Sigmoid colon (tissue), 7 donors: ENCODE measurements around the gene CDH1. TPM values are rescaled to one million over a fixed set of nuclear protein-coding genes. Genes with fewer than 3 reads are reported as not detected.

ENCODE experiments used
- DNase-seq: peaks from one replicate; pipeline ENCODE4 v3.0.0-alpha.2; 2019
- H3K27ac ChIP-seq, 4 donors: fragments of 200-600 bp; sonication (generic); one replicate each; pipeline ENCODE4 v1.5.1; 2016 to 2019; ENCODE audit warnings: mild to moderate bottlenecking in 1 of 4
- H3K27me3 ChIP-seq, 3 donors: fragments of 200-600 bp; sonication (generic); one replicate each; pipeline ENCODE4 v1.5.1; 2019; ENCODE audit warnings: mild to moderate bottlenecking in 1 of 3
- H3K36me3 ChIP-seq, 4 donors: fragments of 200-600 bp; sonication (generic); one replicate each; pipeline ENCODE4 v1.5.1; 2016 to 2019
- H3K4me1 ChIP-seq, 4 donors: fragments of 200-600 bp; sonication (generic); one replicate each; pipeline ENCODE4 v1.5.1; 2017 to 2019
- H3K4me3 ChIP-seq, 4 donors: fragments of 200-600 bp; sonication (generic); one replicate each; pipeline ENCODE4 v1.5.1; 2017 to 2019; ENCODE audit warnings: mild to moderate bottlenecking in 2 of 4, moderate library complexity in 1 of 4
- H3K9me3 ChIP-seq, 4 donors: fragments of 200-600 bp in 3 of 4; sonication (generic) in 3 of 4; one replicate each; pipeline versions ENCODE4 v1.5.1 to v1.6.1; 2013 to 2019
- EP300 ChIP-seq, 4 donors: sonication (generic); formaldehyde crosslinking; IDR thresholded peaks; one replicate each; pipeline ENCODE4 v1.6.1; 2017; ENCODE audit warnings: antibody characterized with exemption in 4 of 4
- POLR2A ChIP-seq, 2 donors: fragments of 450-650 bp; IDR thresholded peaks; one replicate each; pipeline ENCODE4 v1.6.1; 2016; ENCODE audit warnings: antibody characterized with exemption in 2 of 2, mild to moderate bottlenecking in 2 of 2, moderate library complexity in 2 of 2
- POLR2AphosphoS5 ChIP-seq, 4 donors: sonication (generic); formaldehyde crosslinking; IDR thresholded peaks; one replicate each; pipeline ENCODE4 v1.6.1; 2017; ENCODE audit warnings: antibody characterized with exemption in 4 of 4
- WGBS, 2 donors: extraction: QIAGEN DNeasy Blood & Tissue Kit; methylation state at CpG; one replicate each; pipeline ENCODE4 v1.1.7; 2013; 5-methylcytosine and 5-hydroxymethylcytosine counted together
- intact Hi-C: fragments of 100-400 bp; cut with DNase I; formaldehyde crosslinking; loops from one replicate; pipeline ENCODE4 v1.15.1; 2023
- polyA plus RNA-seq, 3 donors: library from polyadenylated mRNA; stranded (reverse); fragments of 200-250 nt; gene quantifications; one replicate each; pipeline ENCODE4 v1.2.3, GENCODE V29; 2013
- total RNA-seq, 4 donors: library from RNA; depleted of rRNA; stranded (reverse); fragments of >200 nt; gene quantifications; one replicate each; pipeline ENCODE4 v1.1.0, GENCODE V29; 2016
- TF ChIP-seq, protein P1 (sequence below), 4 experiments: fragments of 450-650 bp in 3 of 4; fragments of 200-600 bp in 1 of 4; IDR thresholded peaks; one replicate each; pipeline ENCODE4 v1.5.1; 2016 to 2019; ENCODE audit warnings: antibody characterized with exemption in 4 of 4, mild to moderate bottlenecking in 3 of 4, moderate library complexity in 2 of 4
- donor health status: healthy with polysubstance abuse.
- donor health status: Bipolar disorder and iron deficiency.
- donor health status: healthy.

The CDH1 gene
- total and polyA plus RNA-seq, 7 donors, result 0.14 to 163 (median 15.4) TPM; not detected in 1

DNA sequence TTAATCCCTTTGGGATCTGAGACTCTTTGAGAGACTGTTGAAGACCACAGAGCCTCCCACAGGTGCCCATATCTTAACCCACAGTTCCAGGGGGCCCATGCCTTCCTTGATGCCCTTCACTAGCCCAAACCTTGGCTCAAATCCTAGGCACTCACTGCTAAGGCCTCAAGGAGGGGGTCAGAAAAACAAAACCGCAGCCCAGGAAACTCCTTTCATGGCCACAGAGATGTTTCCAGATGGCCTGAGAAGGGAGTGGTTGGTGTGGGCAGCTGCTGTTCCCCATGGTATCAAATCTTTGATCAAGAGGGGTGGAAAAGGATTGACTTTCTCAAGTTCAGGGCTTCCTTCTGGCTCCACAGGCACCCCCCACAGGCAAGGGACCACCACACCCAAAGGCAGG is 44.7 kb downstream of the CDH1 start:
- intact Hi-C loops, result no loop called here
- Histone ChIP-seq H3K4me3 (no peak overlapping the region), H3K9me3 (no peaks in the 10 kb centered on the region), H3K27ac (no peak overlapping the region), H3K36me3 (no peaks in the 10 kb centered on the region), H3K27me3 (no peaks in the 10 kb centered on the region), H3K4me1 (peaks cover 0 to 10% (median 5%) of the 10 kb centered on the region in 4 donors)
- 42 to 52% methylated on average over 1 of the region's 1 CpG for WGBS, 2 donors
- TF ChIP-seq, protein P1, sequence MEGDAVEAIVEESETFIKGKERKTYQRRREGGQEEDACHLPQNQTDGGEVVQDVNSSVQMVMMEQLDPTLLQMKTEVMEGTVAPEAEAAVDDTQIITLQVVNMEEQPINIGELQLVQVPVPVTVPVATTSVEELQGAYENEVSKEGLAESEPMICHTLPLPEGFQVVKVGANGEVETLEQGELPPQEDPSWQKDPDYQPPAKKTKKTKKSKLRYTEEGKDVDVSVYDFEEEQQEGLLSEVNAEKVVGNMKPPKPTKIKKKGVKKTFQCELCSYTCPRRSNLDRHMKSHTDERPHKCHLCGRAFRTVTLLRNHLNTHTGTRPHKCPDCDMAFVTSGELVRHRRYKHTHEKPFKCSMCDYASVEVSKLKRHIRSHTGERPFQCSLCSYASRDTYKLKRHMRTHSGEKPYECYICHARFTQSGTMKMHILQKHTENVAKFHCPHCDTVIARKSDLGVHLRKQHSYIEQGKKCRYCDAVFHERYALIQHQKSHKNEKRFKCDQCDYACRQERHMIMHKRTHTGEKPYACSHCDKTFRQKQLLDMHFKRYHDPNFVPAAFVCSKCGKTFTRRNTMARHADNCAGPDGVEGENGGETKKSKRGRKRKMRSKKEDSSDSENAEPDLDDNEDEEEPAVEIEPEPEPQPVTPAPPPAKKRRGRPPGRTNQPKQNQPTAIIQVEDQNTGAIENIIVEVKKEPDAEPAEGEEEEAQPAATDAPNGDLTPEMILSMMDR (IDR thresholded peaks at IDR 0.05), result no peak
- no peak for TF ChIP-seq POLR2A (IDR thresholded peaks at IDR 0.05)
- no peak for TF ChIP-seq EP300 (IDR thresholded peaks at IDR 0.05)
- TF ChIP-seq POLR2AphosphoS5 (IDR thresholded peaks at IDR 0.05), result no peak
- DNase-seq, result no peak

DNA sequence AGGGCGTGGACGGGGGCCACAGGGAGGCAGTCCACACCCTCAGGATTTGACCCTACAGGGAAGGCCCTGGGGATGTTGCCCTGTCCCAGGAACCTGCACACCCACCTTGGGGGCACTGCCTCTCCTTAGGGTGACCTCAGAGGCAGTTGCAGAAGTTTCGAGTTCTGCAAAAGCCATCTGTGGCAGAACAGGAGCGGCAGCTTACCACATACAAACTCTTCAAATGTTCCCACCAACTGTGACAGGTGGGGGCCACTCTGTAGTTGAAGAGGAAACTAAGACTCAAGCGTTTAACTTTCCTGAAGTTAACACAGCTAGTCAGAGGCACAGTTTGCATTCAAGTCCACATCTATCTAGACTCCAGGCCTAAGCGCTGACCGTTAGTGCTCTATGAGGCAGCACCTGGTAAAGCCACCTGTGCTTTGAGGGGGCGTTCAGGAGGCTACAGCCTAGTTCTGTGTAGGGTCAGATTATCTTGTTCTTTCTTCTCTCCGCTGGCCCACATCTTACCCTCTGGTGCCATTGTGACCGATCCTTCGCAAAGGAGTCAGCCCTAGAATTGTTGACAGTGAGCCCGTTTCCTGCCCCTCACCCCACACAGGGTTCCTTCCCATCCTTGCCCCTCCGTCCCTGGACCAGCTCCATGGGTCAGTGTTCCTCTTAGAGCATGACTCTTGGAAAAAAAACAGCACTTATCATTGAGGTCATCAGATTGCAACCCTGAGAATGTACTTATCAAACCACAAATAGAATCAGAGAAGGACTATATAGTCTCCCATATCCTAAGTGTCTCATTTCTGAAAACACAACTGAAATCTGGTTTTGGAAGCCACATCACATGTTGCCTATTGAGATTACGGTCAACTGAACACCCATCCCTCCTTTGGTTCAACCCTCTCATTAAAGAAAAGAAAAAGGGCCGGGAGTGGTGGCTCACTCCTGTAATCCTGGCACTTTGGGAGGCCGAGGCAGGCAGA is 45.4 kb downstream of the CDH1 start:
- no peaks in the 10 kb centered on the region for H3K36me3 ChIP-seq
- intact Hi-C loops, result no loop called here
- TF ChIP-seq EP300 (IDR thresholded peaks at IDR 0.05) (no peak), POLR2AphosphoS5 (IDR thresholded peaks at IDR 0.05) (no peak), POLR2A (IDR thresholded peaks at IDR 0.05) (no peak)
- TF ChIP-seq, protein P1 (IDR thresholded peaks at IDR 0.05), result no peak
- no peak for DNase-seq
- WGBS, 2 donors, result 71 to 83% methylated on average over 16 of the region's 16 CpGs
- H3K27ac ChIP-seq, result no peak overlapping the region
- H3K4me3 ChIP-seq, result no peak overlapping the region
- no peaks in the 10 kb centered on the region for H3K9me3 ChIP-seq
- no peaks in the 10 kb centered on the region for H3K27me3 ChIP-seq
- peaks cover 0 to 15% (median 11%) of the 10 kb centered on the region in 4 donors for H3K4me1 ChIP-seq

DNA sequence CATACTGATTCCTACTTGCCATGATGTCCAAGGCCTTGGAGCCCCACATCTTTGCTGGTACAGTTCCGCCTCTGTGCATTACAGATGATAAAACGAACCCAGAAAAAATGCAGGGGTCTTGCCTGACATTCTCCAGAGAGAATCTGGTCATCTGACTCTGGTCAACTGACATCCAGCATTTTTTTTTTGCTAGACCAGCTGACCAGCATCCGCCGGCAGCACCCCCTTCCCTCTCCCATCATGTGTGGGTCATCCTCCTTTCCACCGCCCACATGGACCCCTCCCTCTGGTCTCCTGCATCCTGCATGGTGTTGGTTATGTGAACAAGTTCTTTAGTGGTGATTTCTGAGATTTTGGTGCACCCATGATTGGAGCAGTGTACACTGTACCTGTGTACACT is 47.1 kb downstream of the CDH1 start:
- Histone ChIP-seq H3K9me3 (no peaks in the 10 kb centered on the region), H3K4me1 (peaks cover 0 to 16% (median 12%) of the 10 kb centered on the region in 4 donors), H3K36me3 (no peaks in the 10 kb centered on the region), H3K4me3 (no peak overlapping the region), H3K27me3 (no peaks in the 10 kb centered on the region), H3K27ac (no peak overlapping the region)
- no peak for TF ChIP-seq POLR2A (IDR thresholded peaks at IDR 0.05)
- TF ChIP-seq, protein P1 (IDR thresholded peaks at IDR 0.05), result no peak
- no peak for TF ChIP-seq EP300 (IDR thresholded peaks at IDR 0.05)
- no peak for TF ChIP-seq POLR2AphosphoS5 (IDR thresholded peaks at IDR 0.05)
- 92 to 93% methylated on average over 5 of the region's 5 CpGs for WGBS, 2 donors
- DNase-seq, result no peak
- intact Hi-C loops, result no loop called here

DNA sequence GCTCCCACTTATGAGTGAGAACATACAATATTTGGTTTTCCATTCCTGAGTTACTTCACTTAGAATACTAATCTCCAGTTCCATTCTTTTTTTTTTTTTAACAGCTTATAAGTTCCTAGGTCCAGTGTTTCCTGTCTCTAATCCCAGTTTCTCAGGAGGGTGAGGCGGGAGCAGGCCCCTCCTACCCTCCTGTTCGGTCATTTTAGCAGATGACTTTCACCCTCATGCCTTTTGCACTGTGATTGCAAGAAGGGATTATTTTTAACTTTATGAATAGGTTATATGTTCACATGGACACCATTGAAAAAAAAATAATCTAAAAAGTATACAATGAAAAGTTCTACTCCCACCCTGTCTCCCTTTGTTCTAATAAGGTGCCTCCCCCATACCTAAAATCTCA is 47.6 kb downstream of the CDH1 start:
- 91 to 94% methylated on average over 2 of the region's 2 CpGs for WGBS, 2 donors
- intact Hi-C loops, result no loop called here
- Histone ChIP-seq H3K4me3 (no peak overlapping the region), H3K36me3 (no peaks in the 10 kb centered on the region), H3K27ac (no peak overlapping the region), H3K27me3 (no peaks in the 10 kb centered on the region), H3K4me1 (peaks cover 0 to 16% (median 12%) of the 10 kb centered on the region in 4 donors), H3K9me3 (no peaks in the 10 kb centered on the region)
- no peak for TF ChIP-seq POLR2AphosphoS5 (IDR thresholded peaks at IDR 0.05)
- no peak for TF ChIP-seq EP300 (IDR thresholded peaks at IDR 0.05)
- no peak for TF ChIP-seq POLR2A (IDR thresholded peaks at IDR 0.05)
- no peak for DNase-seq

DNA sequence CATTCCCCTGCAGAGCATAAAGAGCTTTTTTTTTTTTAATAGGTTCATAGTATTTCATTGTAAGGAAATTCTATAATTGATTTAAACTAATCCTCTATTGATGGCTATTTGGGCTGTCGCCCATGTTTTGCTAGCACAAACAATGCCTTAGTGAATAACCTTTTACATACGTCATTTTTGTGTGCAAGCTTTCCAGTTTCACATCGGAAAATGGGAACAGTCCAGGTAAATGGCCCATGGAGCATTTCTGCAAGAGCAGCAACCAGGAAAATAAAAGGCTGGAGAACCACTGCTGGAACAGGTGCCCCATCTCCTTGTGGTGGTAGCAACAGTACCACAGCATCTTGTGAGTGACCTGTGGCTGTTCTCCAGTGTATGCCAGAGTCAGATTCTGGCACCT is 48.6 kb downstream of the CDH1 start:
- no peaks in the 10 kb centered on the region for H3K36me3 ChIP-seq
- no peak overlapping the region for H3K27ac ChIP-seq
- H3K9me3 ChIP-seq, result no peaks in the 10 kb centered on the region
- DNase-seq, result no peak
- H3K4me1 ChIP-seq, result peaks cover 0 to 16% (median 12%) of the 10 kb centered on the region in 4 donors
- H3K27me3 ChIP-seq, result no peaks in the 10 kb centered on the region
- 81 to 95% methylated on average over 3 of the region's 3 CpGs for WGBS, 2 donors
- intact Hi-C loops, result no loop called here
- H3K4me3 ChIP-seq, result no peak overlapping the region
- TF ChIP-seq, protein P1 (IDR thresholded peaks at IDR 0.05), result no peak
- TF ChIP-seq POLR2A (IDR thresholded peaks at IDR 0.05) (no peak), EP300 (IDR thresholded peaks at IDR 0.05) (no peak), POLR2AphosphoS5 (IDR thresholded peaks at IDR 0.05) (no peak)
